Natural killer cell (primary cell): ENCODE data around the gene SPAM1. TPM values are rescaled to one million over a fixed set of nuclear protein-coding genes. Genes with fewer than 3 reads are reported as not detected.

Source experiments
- ATAC-seq, 3 donors: fragments of 150-1000 bp in 2 of 3; fragments of 200-7000 bp in 1 of 3; cut with Tn5 transposase; 1 replicate in 1 of 3; 2 replicates in 2 of 3; pipeline ENCODE4 v1.10.0; 2021; ENCODE audit warnings: mild to moderate bottlenecking in 2 of 3, moderate library complexity in 2 of 3
- DNase-seq, 2 donors: peaks; one replicate each; pipeline versions ENCODE4 v3.0.0 to v3.0.0-alpha.2; 2013 to 2021; ENCODE audit warnings: mixed read lengths in 1 of 2
- H3K27ac ChIP-seq: one replicate; pipeline ENCODE4 v1.5.1; 2013; ENCODE audit warnings: mild to moderate bottlenecking, low read length
- H3K27me3 ChIP-seq: one replicate; pipeline ENCODE4 v1.6.1; 2013; ENCODE audit warnings: low read length; ENCODE audit not compliant: control insufficient read depth, insufficient read depth
- H3K36me3 ChIP-seq: one replicate; pipeline ENCODE4 v1.6.1; 2013; ENCODE audit warnings: low read length; ENCODE audit not compliant: control insufficient read depth, insufficient read depth
- H3K4me1 ChIP-seq: one replicate; pipeline ENCODE4 v1.6.1; 2013; ENCODE audit warnings: low read length; ENCODE audit not compliant: control insufficient read depth, insufficient read depth
- H3K4me3 ChIP-seq: one replicate; pipeline ENCODE4 v1.5.1; 2013; ENCODE audit warnings: low read length
- H3K9me3 ChIP-seq: one replicate; pipeline ENCODE4 v1.6.1; 2013; ENCODE audit warnings: low read length; ENCODE audit not compliant: control insufficient read depth, insufficient read depth
- H3K27ac Mint-ChIP-seq, 2 donors: one replicate each; pipeline ENCODE4 v1.8.0; 2022; ENCODE audit warnings: mild to moderate bottlenecking in 2 of 2, mixed read lengths in 2 of 2, moderate library complexity in 1 of 2
- H3K27me3 Mint-ChIP-seq, 2 donors: one replicate each; pipeline ENCODE4 v1.8.0; 2022; ENCODE audit warnings: low read depth in 2 of 2, mixed read lengths in 2 of 2
- H3K36me3 Mint-ChIP-seq: one replicate; pipeline ENCODE4 v1.8.0; 2022; ENCODE audit warnings: mixed read lengths
- H3K4me1 Mint-ChIP-seq, 2 donors: one replicate each; pipeline ENCODE4 v1.8.0; 2022; ENCODE audit warnings: mixed read lengths in 2 of 2
- H3K4me3 Mint-ChIP-seq: one replicate; pipeline ENCODE4 v1.8.0; 2022; ENCODE audit warnings: mild to moderate bottlenecking, moderate library complexity, mixed read lengths
- H3K9me3 Mint-ChIP-seq, 2 donors: one replicate each; pipeline ENCODE4 v1.8.0; 2022; ENCODE audit warnings: mixed read lengths in 2 of 2
- CTCF ChIP-seq: fragments of 200-600 bp; IDR thresholded peaks from one replicate; pipeline ENCODE4 v1.8.0; 2022; ENCODE audit warnings: antibody characterized with exemption
- WGBS: methylation state at CpG from one replicate; pipeline ENCODE4 v1.1.7; 2013; ENCODE audit warnings: missing lambda C conversion rate; ENCODE audit not compliant: insufficient coverage; 5-methylcytosine and 5-hydroxymethylcytosine counted together
- intact Hi-C: fragments of 100-400 bp; cut with micrococcal nuclease; formaldehyde crosslinking; loops from one replicate; pipeline ENCODE4 v1.14.2; 2022
- total RNA-seq, 4 donors: library from RNA; stranded (reverse); fragments of 120-200 nt in 1 of 4; gene quantifications; one replicate each; pipeline versions ENCODE4 v1.2.3 to v1.2.4, GENCODE V29; 2013 to 2022

SPAM1 gene
- total RNA-seq, 3 donors from 2014 or later (not counting 1 experiment from before 2014, with no cell fraction given) = not detected

GRCh38 chr7:123941391-123942180, 16.5 kb downstream of the SPAM1 start:
- Mint-ChIP-seq H3K27ac (no peak overlapping the region), H3K36me3 (no peaks in the 10 kb centered on the region), H3K4me1 (no peaks in the 10 kb centered on the region), H3K9me3 (peaks cover 0 to 2% of the 10 kb centered on the region in 2 donors), H3K27me3 (no peaks in the 10 kb centered on the region), H3K4me3 (no peak overlapping the region)
- Histone ChIP-seq H3K36me3 (no peaks in the 10 kb centered on the region), H3K4me1 (no peaks in the 10 kb centered on the region), H3K9me3 (no peaks in the 10 kb centered on the region), H3K27ac (no peak overlapping the region), H3K4me3 (no peak overlapping the region), H3K27me3 (no peaks in the 10 kb centered on the region)
- 76% methylated on average over 2 of the region's 3 CpGs for WGBS
- ATAC-seq (no peak), DNase-seq (no peak)
- no peak for TF ChIP-seq CTCF
- intact Hi-C loops = no loop called here

- Histone ChIP-seq H3K27me3 (no peaks in the 10 kb centered on the region), H3K4me3 (no peak overlapping the region), H3K27ac (no peak overlapping the region), H3K9me3 (no peaks in the 10 kb centered on the region), H3K36me3 (no peaks in the 10 kb centered on the region), H3K4me1 (no peaks in the 10 kb centered on the region)
- intact Hi-C loops = no loop called here
- H3K4me3 Mint-ChIP-seq = no peak overlapping the region
- H3K36me3 Mint-ChIP-seq = no peaks in the 10 kb centered on the region
- H3K4me1 Mint-ChIP-seq = no peaks in the 10 kb centered on the region
- 13% methylated on average over 1 of the region's 1 CpG for WGBS
- no peak overlapping the region for H3K27ac Mint-ChIP-seq
- H3K27me3 Mint-ChIP-seq = no peaks in the 10 kb centered on the region
- H3K9me3 Mint-ChIP-seq = peaks cover 2 to 4% of the 10 kb centered on the region in 2 donors
- ATAC-seq (no peak), DNase-seq (no peak)
- TF ChIP-seq CTCF = no peak
Observed at GRCh38 chr7:123944395-123944794, 19.4 kb downstream of the SPAM1 start.

GRCh38 chr7:123945938-123946337, 20.9 kb downstream of the SPAM1 start:
- intact Hi-C loops = no loop called here
- H3K4me1 Mint-ChIP-seq = no peaks in the 10 kb centered on the region
- no peak overlapping the region for H3K27ac Mint-ChIP-seq
- no peaks in the 10 kb centered on the region for H3K36me3 Mint-ChIP-seq
- H3K4me3 ChIP-seq = no peak overlapping the region
- no peaks in the 10 kb centered on the region for H3K9me3 ChIP-seq
- no peak for TF ChIP-seq CTCF
- no peaks in the 10 kb centered on the region for H3K27me3 Mint-ChIP-seq
- no peak overlapping the region for H3K27ac ChIP-seq
- H3K27me3 ChIP-seq = no peaks in the 10 kb centered on the region
- ATAC-seq = no peak
- peaks cover 2 to 4% of the 10 kb centered on the region in 2 donors for H3K9me3 Mint-ChIP-seq
- no peak for DNase-seq
- H3K4me3 Mint-ChIP-seq = no peak overlapping the region
- WGBS = 48% methylated on average over 1 of the region's 1 CpG
- no peaks in the 10 kb centered on the region for H3K36me3 ChIP-seq
- no peaks in the 10 kb centered on the region for H3K4me1 ChIP-seq

- Histone ChIP-seq H3K9me3 (no peaks in the 10 kb centered on the region), H3K4me1 (no peaks in the 10 kb centered on the region), H3K4me3 (no peak overlapping the region), H3K27ac (no peak overlapping the region), H3K27me3 (no peaks in the 10 kb centered on the region), H3K36me3 (no peaks in the 10 kb centered on the region)
- Mint-ChIP-seq H3K27ac (no peak overlapping the region), H3K4me1 (no peaks in the 10 kb centered on the region), H3K4me3 (no peak overlapping the region), H3K27me3 (no peaks in the 10 kb centered on the region), H3K9me3 (peaks cover 0 to 4% of the 10 kb centered on the region in 2 donors), H3K36me3 (no peaks in the 10 kb centered on the region)
- 64% methylated on average over 2 of the region's 4 CpGs for WGBS
- intact Hi-C loops = no loop called here
- no peak for TF ChIP-seq CTCF
- ATAC-seq (no peak), DNase-seq (no peak)
Observed at GRCh38 chr7:123948136-123948535, 23.1 kb downstream of the SPAM1 start.
